Activated CD8-positive, alpha-beta T cell treated with anti-CD3 and anti-CD28 coated beads for 36 hours (primary cell): Measurements from ENCODE around the gene POMT2. TPM values are rescaled to one million over a fixed set of nuclear protein-coding genes. Genes with fewer than 3 reads are reported as not detected.

Experiments used
- ATAC-seq: fragments of 200-7000 bp; cut with Tn5 transposase; one replicate; pipeline ENCODE4 v1.10.0; 2021; ENCODE audit warnings: mild to moderate bottlenecking, moderate library complexity
- CTCF ChIA-PET: fragments of 350-600 bp; sonication (Branson Sonifier 250); formaldehyde crosslinking; loops from one replicate; lab custom pipeline; 2021; ENCODE audit warnings: antibody characterized with exemption; lab: Charles Lee
- POLR2A ChIA-PET: fragments of 350-600 bp; sonication (Branson Sonifier 250); formaldehyde crosslinking; loops from one replicate; lab custom pipeline; 2021; ENCODE audit warnings: antibody characterized with exemption; lab: Charles Lee
- DNase-seq: peaks from one replicate; pipeline ENCODE4 v3.0.0-alpha.2; 2020
- H3K27ac Mint-ChIP-seq: one replicate; pipeline ENCODE4 v1.8.0; 2021; ENCODE audit warnings: mild to moderate bottlenecking, mixed read lengths
- H3K27me3 Mint-ChIP-seq: one replicate; pipeline ENCODE4 v1.8.0; 2021; ENCODE audit warnings: mixed read lengths
- H3K36me3 Mint-ChIP-seq: one replicate; pipeline ENCODE4 v1.8.0; 2021; ENCODE audit warnings: low read depth, mixed read lengths
- H3K4me1 Mint-ChIP-seq: one replicate; pipeline ENCODE4 v1.8.0; 2021; ENCODE audit warnings: low read depth, mixed read lengths
- H3K4me3 Mint-ChIP-seq: one replicate; pipeline ENCODE4 v1.8.0; 2021; ENCODE audit warnings: mild to moderate bottlenecking, moderate library complexity, mixed read lengths
- H3K9me3 Mint-ChIP-seq: one replicate; pipeline ENCODE4 v1.8.0; 2021; ENCODE audit warnings: mixed read lengths
- intact Hi-C: fragments of 100-400 bp; cut with micrococcal nuclease; formaldehyde crosslinking; loops from one replicate; pipeline ENCODE4 v1.10.0; 2022
- total RNA-seq, 2 experiments: library from RNA; stranded (reverse); gene quantifications; one replicate each; pipeline ENCODE4 v1.2.3, GENCODE V29; 2021
- TF ChIP-seq, protein P1 (sequence below): fragments of 200-600 bp; IDR thresholded peaks from one replicate; pipeline ENCODE4 v1.8.0; 2022; ENCODE audit warnings: antibody characterized with exemption, mild to moderate bottlenecking

Gene POMT2
- total RNA-seq, 2 experiments from 2014 or later: 14.2 to 15.3 TPM

DNA sequence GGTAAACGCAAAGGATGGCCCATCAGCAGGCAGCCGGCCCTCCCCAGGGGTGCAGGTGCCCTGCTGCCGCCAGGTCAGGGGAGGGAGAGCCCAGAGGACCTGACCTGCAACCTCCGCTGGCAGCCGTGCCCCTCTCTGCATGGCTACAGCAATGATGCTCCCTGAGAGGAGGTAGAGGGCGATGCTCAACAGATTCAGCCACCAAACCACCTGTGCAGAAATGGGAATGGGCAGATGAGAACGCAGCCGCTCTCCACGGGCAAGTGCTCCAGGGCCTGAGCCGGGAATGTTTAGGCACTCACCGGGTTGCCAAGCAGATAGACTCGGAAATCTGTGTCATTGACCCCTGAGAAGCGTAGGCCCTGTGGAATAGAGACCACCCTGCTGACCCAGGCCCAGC is 41.0 kb downstream of the POMT2 start:
- H3K36me3 Mint-ChIP-seq: peaks cover 8% of the 10 kb centered on the region
- CTCF ChIA-PET: interaction anchor here (1.1 to 1.2 kb wide), 2 partner anchors 35 to 37 kb away, joined by 3 read pairs; no protein-coding TSS in a partner anchor
- H3K27ac Mint-ChIP-seq: no peak overlapping the region

DNA sequence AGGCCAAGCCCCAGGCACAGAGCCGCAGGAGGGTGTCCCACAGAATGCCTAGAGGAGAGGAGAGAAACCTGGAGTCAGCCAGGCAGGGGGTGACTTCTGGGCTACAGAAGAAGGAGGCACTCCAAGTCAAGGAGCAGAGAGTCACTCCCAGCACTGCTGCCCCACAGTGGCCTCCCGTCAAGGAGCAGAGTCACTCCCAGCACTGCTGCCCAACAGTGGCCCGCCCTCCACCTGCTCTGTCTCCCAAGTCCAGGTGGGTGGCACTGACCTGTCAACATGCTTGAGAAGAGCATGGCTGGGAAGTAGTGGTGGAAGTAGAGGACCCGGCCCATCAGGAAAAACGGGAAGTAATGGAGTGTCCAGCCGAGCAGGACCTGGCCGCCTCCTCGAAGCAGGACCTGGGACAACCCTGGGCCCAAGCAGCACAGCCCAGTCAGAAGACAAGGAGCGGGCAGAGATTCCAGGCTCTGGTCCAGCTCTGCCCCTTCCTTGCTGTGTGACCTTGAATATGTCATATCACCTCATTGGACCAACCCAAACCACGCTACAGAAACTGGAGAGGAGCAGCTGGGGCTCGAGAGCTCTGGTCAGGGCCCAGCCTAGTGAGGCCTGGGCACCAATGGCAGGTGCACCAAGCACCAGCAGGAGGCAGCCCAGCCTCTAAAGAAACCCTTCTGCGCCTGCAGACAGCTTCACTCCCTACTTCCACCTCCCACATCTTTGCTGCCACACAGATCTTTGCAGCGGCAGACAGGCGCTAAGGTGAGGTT is 42.0 kb downstream of the POMT2 start:
- H3K36me3 Mint-ChIP-seq: peaks cover 2% of the 10 kb centered on the region
- POLR2A ChIA-PET: no interaction called here
- ATAC-seq (no peak), DNase-seq (no peak)
- TF ChIP-seq, protein P1, sequence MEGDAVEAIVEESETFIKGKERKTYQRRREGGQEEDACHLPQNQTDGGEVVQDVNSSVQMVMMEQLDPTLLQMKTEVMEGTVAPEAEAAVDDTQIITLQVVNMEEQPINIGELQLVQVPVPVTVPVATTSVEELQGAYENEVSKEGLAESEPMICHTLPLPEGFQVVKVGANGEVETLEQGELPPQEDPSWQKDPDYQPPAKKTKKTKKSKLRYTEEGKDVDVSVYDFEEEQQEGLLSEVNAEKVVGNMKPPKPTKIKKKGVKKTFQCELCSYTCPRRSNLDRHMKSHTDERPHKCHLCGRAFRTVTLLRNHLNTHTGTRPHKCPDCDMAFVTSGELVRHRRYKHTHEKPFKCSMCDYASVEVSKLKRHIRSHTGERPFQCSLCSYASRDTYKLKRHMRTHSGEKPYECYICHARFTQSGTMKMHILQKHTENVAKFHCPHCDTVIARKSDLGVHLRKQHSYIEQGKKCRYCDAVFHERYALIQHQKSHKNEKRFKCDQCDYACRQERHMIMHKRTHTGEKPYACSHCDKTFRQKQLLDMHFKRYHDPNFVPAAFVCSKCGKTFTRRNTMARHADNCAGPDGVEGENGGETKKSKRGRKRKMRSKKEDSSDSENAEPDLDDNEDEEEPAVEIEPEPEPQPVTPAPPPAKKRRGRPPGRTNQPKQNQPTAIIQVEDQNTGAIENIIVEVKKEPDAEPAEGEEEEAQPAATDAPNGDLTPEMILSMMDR: no peak
- H3K4me3 Mint-ChIP-seq: no peak overlapping the region
- no peaks in the 10 kb centered on the region for H3K4me1 Mint-ChIP-seq
- no peaks in the 10 kb centered on the region for H3K27me3 Mint-ChIP-seq
- intact Hi-C loops: no loop called here
- CTCF ChIA-PET: interaction anchor here (1.1 to 1.2 kb wide), 3 partner anchors 36 to 38 kb away, joined by 3 read pairs; no protein-coding TSS in a partner anchor
- no peaks in the 10 kb centered on the region for H3K9me3 Mint-ChIP-seq
- no peak overlapping the region for H3K27ac Mint-ChIP-seq

More for the DNA sequence above, 41.0 kb downstream of the POMT2 start:
- no peak for ATAC-seq
- no peak for DNase-seq
- no peaks in the 10 kb centered on the region for H3K9me3 Mint-ChIP-seq
- H3K4me1 Mint-ChIP-seq: no peaks in the 10 kb centered on the region
- POLR2A ChIA-PET: no interaction called here
- intact Hi-C loops: no loop called here
- no peak overlapping the region for H3K4me3 Mint-ChIP-seq
- H3K27me3 Mint-ChIP-seq: no peaks in the 10 kb centered on the region
- TF ChIP-seq, protein P1: no peak

DNA sequence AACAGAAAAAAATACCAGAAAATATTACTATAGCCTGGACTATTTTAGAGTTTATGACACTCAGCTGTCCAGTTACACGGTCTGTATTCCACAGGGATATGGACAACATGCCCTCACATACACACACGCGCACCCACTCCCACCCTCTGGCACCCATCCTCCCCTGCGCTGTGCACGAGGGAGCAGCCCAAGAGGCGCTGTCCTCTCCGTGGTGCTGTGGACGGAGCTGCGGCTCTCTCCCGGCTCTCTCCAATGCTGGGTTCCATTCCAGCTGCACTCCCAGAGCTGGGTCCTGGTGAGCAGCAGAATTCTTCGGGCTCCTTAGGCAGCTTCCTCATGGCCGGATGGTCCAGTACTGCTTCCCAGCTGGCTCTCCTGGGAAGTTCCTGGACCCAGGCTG is 43.7 kb downstream of the POMT2 start:
- TF ChIP-seq, protein P1: no peak
- DNase-seq: no peak
- no peaks in the 10 kb centered on the region for H3K9me3 Mint-ChIP-seq
- H3K4me3 Mint-ChIP-seq: no peak overlapping the region
- ATAC-seq: no peak
- peaks cover 2% of the 10 kb centered on the region for H3K27me3 Mint-ChIP-seq
- ChIA-PET CTCF (no interaction called here), POLR2A (no interaction called here)
- intact Hi-C loops: no loop called here
- peaks cover 2% of the 10 kb centered on the region for H3K36me3 Mint-ChIP-seq
- no peak overlapping the region for H3K27ac Mint-ChIP-seq
- no peaks in the 10 kb centered on the region for H3K4me1 Mint-ChIP-seq

DNA sequence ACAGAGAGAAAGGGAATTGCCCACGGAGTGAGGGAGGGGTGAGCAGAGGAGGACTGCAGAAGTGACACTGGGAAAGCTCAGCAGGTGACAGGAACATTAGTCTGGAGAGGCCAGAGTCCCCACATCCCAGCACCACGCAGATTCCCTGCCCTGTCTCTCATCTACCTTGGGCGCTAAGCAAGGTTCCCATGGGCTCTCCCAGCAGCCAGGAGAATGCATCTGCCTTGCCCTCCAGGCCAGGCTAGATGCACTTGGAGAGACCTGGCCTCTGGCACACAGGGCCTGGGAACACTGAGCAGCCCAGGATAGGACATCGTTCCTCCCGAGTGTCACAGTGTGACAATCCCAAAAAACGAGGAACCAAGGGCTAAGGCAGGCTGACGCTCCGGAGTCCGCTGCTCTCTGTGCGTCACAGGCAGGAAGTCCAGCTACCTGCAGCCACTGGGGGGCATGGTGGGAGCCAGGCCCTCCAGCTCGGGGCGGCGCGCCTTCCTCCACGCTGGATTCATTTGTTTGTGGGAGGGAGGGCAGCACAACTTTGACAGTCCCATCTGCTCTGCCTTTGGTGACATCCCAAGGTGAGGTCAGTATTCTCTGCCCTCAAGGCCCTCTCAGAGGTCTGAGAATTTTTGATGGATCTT is 44.3 kb downstream of the POMT2 start:
- Mint-ChIP-seq H3K4me1 (no peaks in the 10 kb centered on the region), H3K27me3 (peaks cover 4% of the 10 kb centered on the region), H3K4me3 (no peak overlapping the region), H3K36me3 (peaks cover 2% of the 10 kb centered on the region), H3K9me3 (no peaks in the 10 kb centered on the region), H3K27ac (no peak overlapping the region)
- ATAC-seq: no peak
- intact Hi-C loops: no loop called here
- ChIA-PET POLR2A (no interaction called here), CTCF (interaction anchor here (1.2 kb wide), 1 partner anchor 24 kb away, joined by 3 read pairs; no protein-coding TSS in a partner anchor)
- TF ChIP-seq, protein P1: no peak
- no peak for DNase-seq

DNA sequence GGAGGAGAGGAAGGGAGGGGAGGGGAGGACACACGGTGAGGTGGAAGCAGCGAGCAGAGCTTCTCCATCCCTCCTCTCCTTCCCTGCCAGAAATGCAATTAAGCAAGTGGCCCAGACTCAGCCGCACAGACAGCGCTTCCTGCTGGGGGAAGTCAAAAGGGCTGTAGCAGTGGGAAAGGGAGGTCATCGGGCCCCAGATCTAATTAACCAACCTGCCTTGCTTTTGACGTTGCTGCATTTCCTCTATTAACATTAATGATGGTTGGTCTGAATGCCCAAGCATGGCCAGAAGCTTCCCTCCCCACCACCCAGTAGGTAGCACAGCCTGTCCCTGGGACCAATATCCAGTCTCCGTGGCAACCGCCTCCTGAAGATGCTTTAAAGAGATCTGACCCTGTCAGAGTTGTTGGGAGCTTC is 45.1 kb downstream of the POMT2 start:
- DNase-seq (no peak), ATAC-seq (no peak)
- Mint-ChIP-seq H3K4me3 (no peak overlapping the region), H3K27ac (no peak overlapping the region), H3K9me3 (no peaks in the 10 kb centered on the region), H3K27me3 (peaks cover 7% of the 10 kb centered on the region), H3K4me1 (no peaks in the 10 kb centered on the region), H3K36me3 (peaks cover 2% of the 10 kb centered on the region)
- TF ChIP-seq, protein P1: no peak
- ChIA-PET CTCF (interaction anchor here (1.2 kb wide), 1 partner anchor 25 kb away, joined by 3 read pairs; no protein-coding TSS in a partner anchor), POLR2A (no interaction called here)
- intact Hi-C loops: no loop called here
